IMR-90 (cell line): Measurements from ENCODE around the gene SPHK1.

Experiments used
- BHLHE40 ChIP-seq: fragments of 150-350 bp; IDR thresholded peaks from 2 replicates; pipeline ENCODE4 v1.6.1; 2016; ENCODE audit warnings: mild to moderate bottlenecking, low read depth, low read length
- CEBPB ChIP-seq: IDR thresholded peaks from 2 replicates; pipeline ENCODE4 v1.6.1; 2012; ENCODE audit warnings: low read depth, low read length, improper control_type of control experiment
- CHD1 ChIP-seq: IDR thresholded peaks from 2 replicates; pipeline ENCODE4 v1.6.1; 2012; ENCODE audit warnings: low read depth, low read length, improper control_type of control experiment
- CTCF ChIP-seq: conservative IDR thresholded peaks from 2 replicates; pipeline ENCODE4 v1.5.1; 2012; ENCODE audit warnings: mild to moderate bottlenecking, low read depth, low read length, improper control_type of control experiment
- FOS ChIP-seq: fragments of 150-350 bp; IDR thresholded peaks from 2 replicates; pipeline ENCODE4 v1.6.1; 2016; ENCODE audit warnings: low read depth, low read length
- MAFK ChIP-seq: IDR thresholded peaks from 2 replicates; pipeline ENCODE4 v1.6.1; 2012; ENCODE audit warnings: low read depth, low read length, improper control_type of control experiment
- MAZ ChIP-seq: IDR thresholded peaks from 2 replicates; pipeline ENCODE4 v1.6.1; 2012; ENCODE audit warnings: low read depth, mild to moderate bottlenecking, low read length, improper control_type of control experiment, moderate library complexity, borderline replicate concordance
- MXI1 ChIP-seq: IDR thresholded peaks from 2 replicates; pipeline ENCODE4 v1.6.1; 2012; ENCODE audit warnings: low read depth, mild to moderate bottlenecking, low read length, moderate library complexity, borderline replicate concordance
- POLR2A ChIP-seq: IDR thresholded peaks from 2 replicates; pipeline ENCODE4 v1.6.1; 2012; ENCODE audit warnings: mild to moderate bottlenecking, low read depth, low read length
- RAD21 ChIP-seq: IDR thresholded peaks from 2 replicates; pipeline ENCODE4 v1.6.1; 2012; ENCODE audit warnings: low read length, improper control_type of control experiment
- RCOR1 ChIP-seq: IDR thresholded peaks from 2 replicates; pipeline ENCODE4 v1.6.1; 2012; ENCODE audit warnings: mild to moderate bottlenecking, low read length, improper control_type of control experiment; ENCODE audit not compliant: insufficient replicate concordance
- RFX5 ChIP-seq: IDR thresholded peaks from 2 replicates; pipeline ENCODE4 v1.8.0; 2012; ENCODE audit warnings: low read depth, mild to moderate bottlenecking, low read length, moderate library complexity
- SMC3 ChIP-seq: fragments of 150-350 bp; IDR thresholded peaks from 2 replicates; pipeline ENCODE4 v1.6.1; 2016; ENCODE audit warnings: low read depth, mild to moderate bottlenecking, antibody characterized with exemption, low read length, moderate library complexity
- USF2 ChIP-seq: fragments of 150-350 bp; IDR thresholded peaks from 2 replicates; pipeline ENCODE4 v1.6.1; 2017; ENCODE audit warnings: mild to moderate bottlenecking, antibody characterized with exemption, low read length, low read depth

DNA sequence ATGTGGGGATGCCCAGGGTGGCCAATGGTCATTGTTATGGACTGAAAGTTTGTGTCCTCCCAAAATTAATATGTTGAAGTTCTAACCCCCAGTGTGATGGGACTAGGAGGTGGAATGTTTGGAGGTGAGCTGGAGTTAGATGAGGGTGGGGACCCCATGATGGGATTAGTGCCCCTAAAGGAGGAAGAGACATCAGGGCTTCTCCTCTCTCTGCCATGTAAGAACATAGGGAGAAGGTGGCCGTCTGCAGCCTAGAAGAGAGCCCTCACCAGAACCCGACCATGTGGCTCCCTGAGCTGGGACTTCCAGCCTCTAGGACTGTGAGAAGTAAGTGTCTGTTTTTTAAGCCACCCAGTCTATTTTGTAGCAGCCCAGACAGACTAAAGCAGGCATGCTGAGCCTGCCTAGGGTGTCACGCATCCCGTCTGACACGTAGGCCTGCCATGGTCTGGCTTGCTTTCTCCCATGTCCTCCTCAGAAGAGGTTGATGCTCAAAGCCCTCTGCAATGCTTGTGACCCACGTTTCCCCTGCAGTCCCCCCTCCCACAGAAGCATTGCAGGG, 26.7 kb upstream of the SPHK1 start:
- no peak for TF ChIP-seq CTCF
- no peak for TF ChIP-seq FOS
- no peak for TF ChIP-seq POLR2A
- no peak for TF ChIP-seq RFX5
- TF ChIP-seq RCOR1: no peak
- TF ChIP-seq MAZ: no peak
- TF ChIP-seq BHLHE40: no peak
- TF ChIP-seq RAD21: no peak
- no peak for TF ChIP-seq CEBPB
- TF ChIP-seq SMC3: no peak
- TF ChIP-seq USF2: no peak
- TF ChIP-seq MXI1: no peak
- no peak for TF ChIP-seq MAFK
- TF ChIP-seq CHD1: no peak
